GM12874 (cell line): ENCODE results near the gene PACRG.

Experiments used
- CTCF ChIP-seq: IDR thresholded peaks from 2 replicates; pipeline ENCODE4 v1.5.1; 2011; ENCODE audit warnings: low read depth, mild to moderate bottlenecking, control low read depth, low read length, moderate library complexity; ENCODE audit not compliant: insufficient read depth

The PACRG gene

GRCh38 chr6:162862941-162863340 lies 135.2 kb downstream of the PACRG start:
- TF ChIP-seq CTCF: no peak

- TF ChIP-seq CTCF: no peak
Measured at GRCh38 chr6:162863821-162864220, 136.0 kb downstream of the PACRG start.

DNA sequence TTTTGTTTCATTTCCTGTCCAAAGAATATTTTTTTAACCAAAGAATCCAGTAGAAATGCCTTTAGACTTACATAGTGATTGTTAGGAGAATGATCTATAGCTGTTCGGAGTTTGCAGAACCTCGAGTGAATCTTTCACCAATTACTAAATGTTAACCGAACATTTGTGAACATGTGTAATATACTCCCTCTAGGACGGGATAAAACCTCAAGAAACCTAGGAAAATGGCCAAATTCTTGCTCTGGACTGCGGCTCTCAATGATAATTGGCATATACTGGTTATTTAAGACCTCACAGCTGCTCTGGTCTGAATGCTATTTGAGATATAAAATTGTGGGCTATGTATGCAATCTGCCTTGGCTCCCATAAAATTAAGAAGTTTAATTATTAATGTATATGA lies 137.1 kb downstream of the PACRG start:
- no peak for TF ChIP-seq CTCF

- no peak for TF ChIP-seq CTCF
Measured at GRCh38 chr6:162866656-162867055, 138.9 kb downstream of the PACRG start.

DNA sequence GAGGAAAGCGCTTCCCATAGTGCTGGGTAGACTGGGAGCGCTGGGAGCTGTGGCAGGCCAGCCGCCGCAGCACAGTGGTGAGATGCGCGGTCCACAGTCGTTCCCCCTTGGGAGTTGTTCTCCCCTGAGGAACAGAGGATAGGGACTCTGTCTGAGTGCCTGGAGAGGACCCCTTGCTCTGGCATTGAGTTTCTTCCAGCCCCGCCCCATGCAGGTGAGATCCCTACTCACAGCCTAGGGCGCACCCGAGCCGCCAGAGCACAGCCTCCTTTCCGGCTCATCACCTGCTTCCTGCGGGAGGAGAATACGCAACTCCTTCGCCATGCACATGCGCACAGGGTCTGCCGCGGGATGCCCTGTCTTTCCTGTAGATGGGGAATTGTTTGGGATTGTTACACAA lies 140.6 kb downstream of the PACRG start:
- TF ChIP-seq CTCF: no peak

- TF ChIP-seq CTCF: no peak
Measured at GRCh38 chr6:162871966-162872365, 144.2 kb downstream of the PACRG start.

- TF ChIP-seq CTCF: no peak
Measured at GRCh38 chr6:162873537-162873936, 145.8 kb downstream of the PACRG start.

- no peak for TF ChIP-seq CTCF
Measured at GRCh38 chr6:162875070-162875469, 147.3 kb downstream of the PACRG start.
